Measurements from ENCODE around the gene CCDC171. TPM values are rescaled to one million over a fixed set of nuclear protein-coding genes. Genes with fewer than 3 reads are reported as not detected.

Gene CCDC171
- total and polyA plus RNA-seq, 2 of the 13 experiments (the other 11 are each of a cell fraction or from before 2014, with no cell fraction given), result 0.95 to 2.5 TPM

DNA sequence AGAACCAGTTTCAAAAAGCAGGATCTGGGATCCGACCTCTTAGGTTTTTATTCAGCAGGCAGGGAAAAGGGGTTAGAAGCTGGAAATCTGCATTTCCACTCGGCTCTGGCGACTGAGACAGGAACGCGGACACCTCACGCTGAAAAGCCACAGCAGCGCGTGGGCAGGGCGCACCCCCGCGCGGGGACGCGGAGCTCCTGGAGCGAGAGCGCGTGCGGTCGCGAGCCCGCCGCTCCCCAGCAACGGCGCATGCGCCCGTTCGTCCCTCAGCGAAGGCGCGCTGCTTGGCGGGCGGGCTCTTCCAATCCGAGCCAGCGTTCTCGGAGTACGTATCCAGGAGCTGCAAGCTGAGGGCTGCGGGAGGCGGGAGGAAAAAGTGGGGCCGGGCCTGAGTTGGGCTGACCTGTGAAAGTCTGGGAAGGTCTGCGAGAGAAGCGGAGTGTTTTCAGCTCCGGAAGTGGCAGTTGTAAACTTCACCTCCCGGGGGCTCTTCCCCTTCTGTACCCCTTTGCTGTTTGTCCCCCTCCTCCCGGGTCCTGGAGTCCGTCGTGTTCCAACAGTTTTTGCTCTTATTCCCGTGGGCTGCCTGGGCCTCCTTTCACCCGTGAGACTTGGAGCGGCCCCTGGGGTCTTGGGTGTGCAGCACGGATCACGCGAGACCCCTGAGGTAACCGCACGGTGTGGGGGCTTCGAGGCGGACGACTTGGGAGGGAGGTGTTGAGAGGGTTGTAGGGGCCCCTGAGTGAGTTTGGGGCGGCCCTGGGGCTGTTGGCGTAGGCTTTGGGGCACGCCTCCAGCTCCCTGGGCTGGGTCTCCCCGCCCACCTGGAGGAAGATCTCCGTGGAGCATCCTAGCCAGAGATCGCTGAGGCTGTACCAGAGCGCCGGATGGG, at the start of gene CCDC171 (continued):
- TF ChIP-seq ZNF460 (CRISPR knock-in tag; IDR thresholded peaks at IDR 0.05; ENCODE audit: borderline replicate concordance) (no peak), CHD4 (IDR thresholded peaks at IDR 0.05; ENCODE audit: borderline replicate concordance, low read length) (no peak), BRD4 (CRISPR knock-in tag; IDR thresholded peaks at IDR 0.05) (peak; percentile 78; the same call in 1 of the 2 replicates), ZNF33B (CRISPR knock-in tag; IDR thresholded peaks at IDR 0.05) (peak; percentile 79; the same call in 1 of the 2 replicates), NCOA2 (CRISPR knock-in tag; IDR thresholded peaks at IDR 0.05) (peak; percentile 30; the same call in 1 of the 2 replicates), ZSCAN21 (CRISPR knock-in tag; IDR thresholded peaks at IDR 0.05; ENCODE audit: borderline replicate concordance) (no peak), CEBPG (CRISPR knock-in tag; IDR thresholded peaks at IDR 0.05) (no peak; the same call in 1 of the 2 replicates)
- TF ChIP-seq, protein P1, sequence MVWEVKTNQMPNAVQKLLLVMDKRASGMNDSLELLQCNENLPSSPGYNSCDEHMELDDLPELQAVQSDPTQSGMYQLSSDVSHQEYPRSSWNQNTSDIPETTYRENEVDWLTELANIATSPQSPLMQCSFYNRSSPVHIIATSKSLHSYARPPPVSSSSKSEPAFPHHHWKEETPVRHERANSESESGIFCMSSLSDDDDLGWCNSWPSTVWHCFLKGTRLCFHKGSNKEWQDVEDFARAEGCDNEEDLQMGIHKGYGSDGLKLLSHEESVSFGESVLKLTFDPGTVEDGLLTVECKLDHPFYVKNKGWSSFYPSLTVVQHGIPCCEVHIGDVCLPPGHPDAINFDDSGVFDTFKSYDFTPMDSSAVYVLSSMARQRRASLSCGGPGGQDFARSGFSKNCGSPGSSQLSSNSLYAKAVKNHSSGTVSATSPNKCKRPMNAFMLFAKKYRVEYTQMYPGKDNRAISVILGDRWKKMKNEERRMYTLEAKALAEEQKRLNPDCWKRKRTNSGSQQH (CRISPR knock-in tag; IDR thresholded peaks at IDR 0.05; ENCODE audit: low read depth), result 0 out of 2 replicates have a peak, but pooled peaks have one; percentile 8
- TF ChIP-seq, protein P2, sequence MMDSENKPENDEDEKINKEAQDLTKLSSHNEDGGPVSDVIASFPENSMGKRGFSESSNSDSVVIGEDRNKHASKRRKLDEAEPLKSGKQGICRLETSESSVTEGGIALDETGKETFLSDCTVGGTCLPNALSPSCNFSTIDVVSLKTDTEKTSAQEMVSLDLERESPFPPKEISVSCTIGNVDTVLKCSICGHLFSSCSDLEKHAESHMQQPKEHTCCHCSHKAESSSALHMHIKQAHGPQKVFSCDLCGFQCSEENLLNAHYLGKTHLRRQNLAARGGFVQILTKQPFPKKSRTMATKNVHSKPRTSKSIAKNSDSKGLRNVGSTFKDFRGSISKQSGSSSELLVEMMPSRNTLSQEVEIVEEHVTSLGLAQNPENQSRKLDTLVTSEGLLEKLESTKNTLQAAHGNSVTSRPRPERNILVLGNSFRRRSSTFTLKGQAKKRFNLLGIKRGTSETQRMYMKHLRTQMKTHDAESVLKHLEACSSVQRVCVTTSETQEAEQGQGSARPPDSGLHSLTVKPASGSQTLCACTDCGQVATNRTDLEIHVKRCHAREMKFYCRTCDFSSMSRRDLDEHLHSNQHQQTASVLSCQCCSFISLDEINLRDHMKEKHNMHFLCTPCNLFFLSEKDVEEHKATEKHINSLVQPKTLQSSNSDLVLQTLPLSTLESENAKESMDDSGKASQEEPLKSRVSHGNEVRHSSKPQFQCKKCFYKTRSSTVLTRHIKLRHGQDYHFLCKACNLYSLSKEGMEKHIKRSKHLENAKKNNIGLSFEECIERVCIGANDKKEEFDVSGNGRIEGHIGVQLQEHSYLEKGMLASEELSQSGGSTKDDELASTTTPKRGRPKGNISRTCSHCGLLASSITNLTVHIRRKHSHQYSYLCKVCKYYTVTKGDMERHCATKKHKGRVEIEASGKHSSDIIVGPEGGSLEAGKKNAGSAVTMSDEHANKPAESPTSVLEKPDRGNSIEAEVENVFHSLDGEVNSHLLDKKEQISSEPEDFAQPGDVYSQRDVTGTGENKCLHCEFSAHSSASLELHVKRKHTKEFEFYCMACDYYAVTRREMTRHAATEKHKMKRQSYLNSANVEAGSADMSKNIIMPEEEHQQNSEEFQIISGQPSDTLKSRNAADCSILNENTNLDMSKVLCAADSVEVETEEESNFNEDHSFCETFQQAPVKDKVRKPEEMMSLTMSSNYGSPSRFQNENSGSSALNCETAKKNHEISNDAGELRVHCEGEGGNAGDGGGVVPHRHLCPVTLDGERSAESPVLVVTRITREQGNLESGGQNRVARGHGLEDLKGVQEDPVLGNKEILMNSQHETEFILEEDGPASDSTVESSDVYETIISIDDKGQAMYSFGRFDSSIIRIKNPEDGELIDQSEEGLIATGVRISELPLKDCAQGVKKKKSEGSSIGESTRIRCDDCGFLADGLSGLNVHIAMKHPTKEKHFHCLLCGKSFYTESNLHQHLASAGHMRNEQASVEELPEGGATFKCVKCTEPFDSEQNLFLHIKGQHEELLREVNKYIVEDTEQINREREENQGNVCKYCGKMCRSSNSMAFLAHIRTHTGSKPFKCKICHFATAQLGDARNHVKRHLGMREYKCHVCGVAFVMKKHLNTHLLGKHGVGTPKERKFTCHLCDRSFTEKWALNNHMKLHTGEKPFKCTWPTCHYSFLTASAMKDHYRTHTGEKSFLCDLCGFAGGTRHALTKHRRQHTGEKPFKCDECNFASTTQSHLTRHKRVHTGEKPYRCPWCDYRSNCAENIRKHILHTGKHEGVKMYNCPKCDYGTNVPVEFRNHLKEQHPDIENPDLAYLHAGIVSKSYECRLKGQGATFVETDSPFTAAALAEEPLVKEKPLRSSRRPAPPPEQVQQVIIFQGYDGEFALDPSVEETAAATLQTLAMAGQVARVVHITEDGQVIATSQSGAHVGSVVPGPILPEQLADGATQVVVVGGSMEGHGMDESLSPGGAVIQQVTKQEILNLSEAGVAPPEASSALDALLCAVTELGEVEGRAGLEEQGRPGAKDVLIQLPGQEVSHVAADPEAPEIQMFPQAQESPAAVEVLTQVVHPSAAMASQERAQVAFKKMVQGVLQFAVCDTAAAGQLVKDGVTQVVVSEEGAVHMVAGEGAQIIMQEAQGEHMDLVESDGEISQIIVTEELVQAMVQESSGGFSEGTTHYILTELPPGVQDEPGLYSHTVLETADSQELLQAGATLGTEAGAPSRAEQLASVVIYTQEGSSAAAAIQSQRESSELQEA (CRISPR knock-in tag; IDR thresholded peaks at IDR 0.05; ENCODE audit: not compliant biosample characterization), result peak; percentile 50
- TF ChIP-seq, protein P3, sequence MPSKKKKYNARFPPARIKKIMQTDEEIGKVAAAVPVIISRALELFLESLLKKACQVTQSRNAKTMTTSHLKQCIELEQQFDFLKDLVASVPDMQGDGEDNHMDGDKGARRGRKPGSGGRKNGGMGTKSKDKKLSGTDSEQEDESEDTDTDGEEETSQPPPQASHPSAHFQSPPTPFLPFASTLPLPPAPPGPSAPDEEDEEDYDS (CRISPR knock-in tag; IDR thresholded peaks at IDR 0.05), result peak; percentile 32; the same call in 1 of the 2 replicates
- TF ChIP-seq, protein P4, sequence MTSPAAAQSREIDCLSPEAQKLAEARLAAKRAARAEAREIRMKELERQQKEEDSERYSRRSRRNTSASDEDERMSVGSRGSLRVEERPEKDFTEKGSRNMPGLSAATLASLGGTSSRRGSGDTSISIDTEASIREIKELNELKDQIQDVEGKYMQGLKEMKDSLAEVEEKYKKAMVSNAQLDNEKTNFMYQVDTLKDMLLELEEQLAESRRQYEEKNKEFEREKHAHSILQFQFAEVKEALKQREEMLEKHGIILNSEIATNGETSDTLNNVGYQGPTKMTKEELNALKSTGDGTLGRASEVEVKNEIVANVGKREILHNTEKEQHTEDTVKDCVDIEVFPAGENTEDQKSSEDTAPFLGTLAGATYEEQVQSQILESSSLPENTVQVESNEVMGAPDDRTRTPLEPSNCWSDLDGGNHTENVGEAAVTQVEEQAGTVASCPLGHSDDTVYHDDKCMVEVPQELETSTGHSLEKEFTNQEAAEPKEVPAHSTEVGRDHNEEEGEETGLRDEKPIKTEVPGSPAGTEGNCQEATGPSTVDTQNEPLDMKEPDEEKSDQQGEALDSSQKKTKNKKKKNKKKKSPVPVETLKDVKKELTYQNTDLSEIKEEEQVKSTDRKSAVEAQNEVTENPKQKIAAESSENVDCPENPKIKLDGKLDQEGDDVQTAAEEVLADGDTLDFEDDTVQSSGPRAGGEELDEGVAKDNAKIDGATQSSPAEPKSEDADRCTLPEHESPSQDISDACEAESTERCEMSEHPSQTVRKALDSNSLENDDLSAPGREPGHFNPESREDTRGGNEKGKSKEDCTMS (CRISPR knock-in tag; conservative IDR thresholded peaks at IDR 0.05), result no peak
- TF ChIP-seq, protein P5, sequence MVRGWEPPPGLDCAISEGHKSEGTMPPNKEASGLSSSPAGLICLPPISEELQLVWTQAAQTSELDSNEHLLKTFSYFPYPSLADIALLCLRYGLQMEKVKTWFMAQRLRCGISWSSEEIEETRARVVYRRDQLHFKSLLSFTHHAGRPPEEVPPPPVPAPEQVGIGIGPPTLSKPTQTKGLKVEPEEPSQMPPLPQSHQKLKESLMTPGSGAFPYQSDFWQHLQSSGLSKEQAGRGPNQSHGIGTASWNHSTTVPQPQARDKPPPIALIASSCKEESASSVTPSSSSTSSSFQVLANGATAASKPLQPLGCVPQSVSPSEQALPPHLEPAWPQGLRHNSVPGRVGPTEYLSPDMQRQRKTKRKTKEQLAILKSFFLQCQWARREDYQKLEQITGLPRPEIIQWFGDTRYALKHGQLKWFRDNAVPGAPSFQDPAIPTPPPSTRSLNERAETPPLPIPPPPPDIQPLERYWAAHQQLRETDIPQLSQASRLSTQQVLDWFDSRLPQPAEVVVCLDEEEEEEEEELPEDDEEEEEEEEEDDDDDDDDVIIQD (CRISPR knock-in tag; IDR thresholded peaks at IDR 0.05; ENCODE audit: low read depth), result peak; percentile 37; the same call in 1 of the 2 replicates

Data from HepG2 (cell line).